Epithelial cell of esophagus (primary cell): ENCODE measurements around the gene THSD4.

Experiments used
- DNase-seq: peaks from one replicate; pipeline ENCODE4 v3.0.0; 2010; ENCODE audit warnings: low read depth
- H3K4me3 ChIP-seq: 2 replicates; pipeline ENCODE4 v1.5.1; 2011; ENCODE audit warnings: mild to moderate bottlenecking, low read length, control low read depth
- CTCF ChIP-seq: IDR thresholded peaks from 2 replicates; pipeline ENCODE4 v1.5.1; 2011; ENCODE audit warnings: low read depth, mild to moderate bottlenecking, low read length, control low read depth, inconsistent platforms; ENCODE audit not compliant: insufficient read depth; ENCODE audit errors: missing control alignments

The THSD4 gene

DNA sequence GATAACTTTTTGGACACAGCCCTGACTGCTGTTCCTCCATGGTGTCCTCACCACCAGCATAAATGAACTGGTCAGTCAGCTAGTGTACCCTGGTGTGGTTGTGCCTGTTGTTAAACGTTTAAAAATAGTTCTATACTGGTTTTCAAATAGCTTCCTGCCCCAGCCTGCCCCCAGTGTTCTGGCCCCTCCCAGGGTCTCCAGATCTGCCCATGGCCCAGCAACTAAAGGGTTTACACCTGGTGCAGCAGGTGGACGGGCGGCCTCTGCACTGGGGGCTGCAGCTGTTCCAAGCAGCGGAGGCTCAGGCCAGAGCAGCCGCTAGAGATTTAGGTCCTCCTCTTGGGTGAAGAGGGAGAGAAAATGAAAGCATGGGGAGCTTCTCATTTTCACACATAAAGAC lies 689.0 kb downstream of the THSD4 start:
- DNase-seq: no peak
- TF ChIP-seq CTCF: no peak
- H3K4me3 ChIP-seq: no peak overlapping the region

- DNase-seq: no peak
Measured at GRCh38 chr15:71804695-71805470, 689.6 kb downstream of the THSD4 start.

DNA sequence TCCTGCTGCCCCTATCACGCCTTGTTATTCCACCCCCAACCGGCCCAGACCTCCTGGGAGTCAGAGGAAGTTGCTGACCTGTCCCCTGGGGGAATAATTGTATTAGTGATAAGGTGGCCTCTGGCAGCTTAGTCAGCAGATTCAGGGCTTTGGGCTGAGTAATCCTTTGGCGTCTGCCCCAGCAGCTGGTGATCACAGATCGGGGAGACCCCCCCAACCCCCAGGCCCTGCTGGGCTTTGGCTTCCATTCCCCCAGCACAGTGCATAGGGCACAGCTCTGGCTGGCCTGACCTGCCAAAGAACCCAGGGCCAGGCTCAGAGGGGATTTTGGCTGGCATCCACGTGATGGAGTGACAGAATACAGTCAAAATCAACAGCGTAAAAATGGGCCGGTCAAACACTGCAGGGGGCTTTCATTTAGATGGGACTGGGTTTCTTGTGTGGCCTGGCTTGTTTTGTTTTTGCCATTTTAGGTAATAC lies 691.2 kb downstream of the THSD4 start:
- peak; percentile 43 for DNase-seq
- TF ChIP-seq CTCF: no peak
- H3K4me3 ChIP-seq: no peak overlapping the region

More at GRCh38 chr15:71804695-71805470, 689.6 kb downstream of the THSD4 start:
- no peak overlapping the region for H3K4me3 ChIP-seq
- TF ChIP-seq CTCF: no peak

- no peak for DNase-seq
- TF ChIP-seq CTCF: no peak
- H3K4me3 ChIP-seq: no peak overlapping the region
Measured at GRCh38 chr15:71807125-71807629, 691.9 kb downstream of the THSD4 start.

GRCh38 chr15:71807691-71808091 lies 692.4 kb downstream of the THSD4 start:
- TF ChIP-seq CTCF: no peak
- peak; percentile 24 for DNase-seq
- no peak overlapping the region for H3K4me3 ChIP-seq

DNA sequence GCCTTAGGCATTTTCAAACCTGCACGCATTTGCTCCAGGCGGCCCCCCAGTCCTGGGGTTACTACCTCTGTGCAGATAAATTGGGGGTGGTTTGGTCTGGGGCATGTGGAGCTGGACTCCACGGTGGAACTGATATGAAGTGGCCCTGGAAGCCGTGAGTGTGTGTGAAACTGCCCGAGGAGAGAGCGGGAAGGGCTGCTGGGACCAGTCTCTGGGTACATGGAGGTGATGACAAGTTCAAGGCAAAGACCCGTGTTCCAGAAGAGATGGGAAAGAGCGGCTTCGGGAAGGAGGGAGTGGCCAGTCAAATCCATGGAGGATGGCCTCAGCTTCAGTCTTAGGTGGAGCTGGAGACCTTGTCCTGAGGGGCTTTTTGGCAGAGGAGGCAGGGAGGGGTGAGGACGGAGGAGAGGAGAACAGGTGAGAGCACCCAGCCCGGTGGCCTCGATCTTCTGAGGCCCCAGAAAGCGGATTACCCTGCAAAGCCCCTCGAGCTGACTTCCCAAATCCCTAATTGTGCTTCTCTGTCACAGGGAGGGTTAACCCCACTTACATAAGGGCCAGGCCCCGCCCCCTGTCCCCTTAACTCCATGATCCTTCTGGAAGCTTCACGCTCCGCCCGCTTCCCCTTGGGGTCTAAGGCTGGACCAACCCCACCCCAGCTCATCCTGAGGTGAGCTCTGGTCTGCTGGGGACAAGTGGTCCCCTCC lies 693.2 kb downstream of the THSD4 start:
- no peak overlapping the region for H3K4me3 ChIP-seq
- TF ChIP-seq CTCF: no peak
- DNase-seq: no peak

- no peak for DNase-seq
- H3K4me3 ChIP-seq: no peak overlapping the region
- TF ChIP-seq CTCF: no peak
Measured at GRCh38 chr15:71809346-71809745, 694.1 kb downstream of the THSD4 start.
